Measurements from ENCODE around the gene PPP2R2C.

GRCh38 chr4:6464842-6465588 lies 7.4 kb downstream of the PPP2R2C start:
- no peak for TF ChIP-seq EZH2 (IDR thresholded peaks at IDR 0.05; ENCODE audit: insufficient read depth, poor library complexity, severe bottlenecking)
- TF ChIP-seq EZH2phosphoT487 (IDR thresholded peaks at IDR 0.05; ENCODE audit: insufficient read depth, low read depth) = no peak
